ENCODE measurements around the gene CMSS1.
"Not testable (repeated sequence)": the region's sequence is repeated elsewhere in the genome, so short reads cannot be mapped to it uniquely, and the experiment has no call there.

DNA sequence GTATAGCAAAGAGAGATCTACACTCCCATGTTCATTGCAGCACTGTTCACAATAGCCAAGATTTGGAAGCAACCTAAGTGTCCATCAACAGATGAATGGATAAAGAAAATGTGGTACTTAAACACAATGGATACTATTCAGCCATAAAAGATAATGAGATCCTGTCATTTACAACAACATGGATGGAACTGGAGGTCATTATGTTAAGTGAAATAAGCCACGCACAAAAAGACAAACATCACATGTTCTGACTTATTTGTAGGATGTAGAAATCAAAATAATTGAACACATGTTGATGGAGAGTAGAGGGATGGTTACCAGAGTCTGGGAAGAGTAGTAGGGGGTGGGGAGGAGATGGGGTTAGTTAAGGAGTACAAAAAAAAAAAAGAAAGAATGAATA is 278.6 kb downstream of the CMSS1 start:
- TF ChIP-seq, protein P1, sequence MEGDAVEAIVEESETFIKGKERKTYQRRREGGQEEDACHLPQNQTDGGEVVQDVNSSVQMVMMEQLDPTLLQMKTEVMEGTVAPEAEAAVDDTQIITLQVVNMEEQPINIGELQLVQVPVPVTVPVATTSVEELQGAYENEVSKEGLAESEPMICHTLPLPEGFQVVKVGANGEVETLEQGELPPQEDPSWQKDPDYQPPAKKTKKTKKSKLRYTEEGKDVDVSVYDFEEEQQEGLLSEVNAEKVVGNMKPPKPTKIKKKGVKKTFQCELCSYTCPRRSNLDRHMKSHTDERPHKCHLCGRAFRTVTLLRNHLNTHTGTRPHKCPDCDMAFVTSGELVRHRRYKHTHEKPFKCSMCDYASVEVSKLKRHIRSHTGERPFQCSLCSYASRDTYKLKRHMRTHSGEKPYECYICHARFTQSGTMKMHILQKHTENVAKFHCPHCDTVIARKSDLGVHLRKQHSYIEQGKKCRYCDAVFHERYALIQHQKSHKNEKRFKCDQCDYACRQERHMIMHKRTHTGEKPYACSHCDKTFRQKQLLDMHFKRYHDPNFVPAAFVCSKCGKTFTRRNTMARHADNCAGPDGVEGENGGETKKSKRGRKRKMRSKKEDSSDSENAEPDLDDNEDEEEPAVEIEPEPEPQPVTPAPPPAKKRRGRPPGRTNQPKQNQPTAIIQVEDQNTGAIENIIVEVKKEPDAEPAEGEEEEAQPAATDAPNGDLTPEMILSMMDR (tag by site-specific recombination; IDR thresholded peaks at IDR 0.05), result not testable (repeated sequence)
- TF ChIP-seq, protein P2, sequence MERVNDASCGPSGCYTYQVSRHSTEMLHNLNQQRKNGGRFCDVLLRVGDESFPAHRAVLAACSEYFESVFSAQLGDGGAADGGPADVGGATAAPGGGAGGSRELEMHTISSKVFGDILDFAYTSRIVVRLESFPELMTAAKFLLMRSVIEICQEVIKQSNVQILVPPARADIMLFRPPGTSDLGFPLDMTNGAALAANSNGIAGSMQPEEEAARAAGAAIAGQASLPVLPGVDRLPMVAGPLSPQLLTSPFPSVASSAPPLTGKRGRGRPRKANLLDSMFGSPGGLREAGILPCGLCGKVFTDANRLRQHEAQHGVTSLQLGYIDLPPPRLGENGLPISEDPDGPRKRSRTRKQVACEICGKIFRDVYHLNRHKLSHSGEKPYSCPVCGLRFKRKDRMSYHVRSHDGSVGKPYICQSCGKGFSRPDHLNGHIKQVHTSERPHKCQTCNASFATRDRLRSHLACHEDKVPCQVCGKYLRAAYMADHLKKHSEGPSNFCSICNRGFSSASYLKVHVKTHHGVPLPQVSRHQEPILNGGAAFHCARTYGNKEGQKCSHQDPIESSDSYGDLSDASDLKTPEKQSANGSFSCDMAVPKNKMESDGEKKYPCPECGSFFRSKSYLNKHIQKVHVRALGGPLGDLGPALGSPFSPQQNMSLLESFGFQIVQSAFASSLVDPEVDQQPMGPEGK (tag by site-specific recombination; IDR thresholded peaks at IDR 0.05), result not testable (repeated sequence)
- not testable (repeated sequence) for TF ChIP-seq GLIS1, ZNF175, ZNF558, ZBTB17, ZNF596, ZBTB21 (tag by site-specific recombination; IDR thresholded peaks at IDR 0.05)
- TF ChIP-seq, protein P3, sequence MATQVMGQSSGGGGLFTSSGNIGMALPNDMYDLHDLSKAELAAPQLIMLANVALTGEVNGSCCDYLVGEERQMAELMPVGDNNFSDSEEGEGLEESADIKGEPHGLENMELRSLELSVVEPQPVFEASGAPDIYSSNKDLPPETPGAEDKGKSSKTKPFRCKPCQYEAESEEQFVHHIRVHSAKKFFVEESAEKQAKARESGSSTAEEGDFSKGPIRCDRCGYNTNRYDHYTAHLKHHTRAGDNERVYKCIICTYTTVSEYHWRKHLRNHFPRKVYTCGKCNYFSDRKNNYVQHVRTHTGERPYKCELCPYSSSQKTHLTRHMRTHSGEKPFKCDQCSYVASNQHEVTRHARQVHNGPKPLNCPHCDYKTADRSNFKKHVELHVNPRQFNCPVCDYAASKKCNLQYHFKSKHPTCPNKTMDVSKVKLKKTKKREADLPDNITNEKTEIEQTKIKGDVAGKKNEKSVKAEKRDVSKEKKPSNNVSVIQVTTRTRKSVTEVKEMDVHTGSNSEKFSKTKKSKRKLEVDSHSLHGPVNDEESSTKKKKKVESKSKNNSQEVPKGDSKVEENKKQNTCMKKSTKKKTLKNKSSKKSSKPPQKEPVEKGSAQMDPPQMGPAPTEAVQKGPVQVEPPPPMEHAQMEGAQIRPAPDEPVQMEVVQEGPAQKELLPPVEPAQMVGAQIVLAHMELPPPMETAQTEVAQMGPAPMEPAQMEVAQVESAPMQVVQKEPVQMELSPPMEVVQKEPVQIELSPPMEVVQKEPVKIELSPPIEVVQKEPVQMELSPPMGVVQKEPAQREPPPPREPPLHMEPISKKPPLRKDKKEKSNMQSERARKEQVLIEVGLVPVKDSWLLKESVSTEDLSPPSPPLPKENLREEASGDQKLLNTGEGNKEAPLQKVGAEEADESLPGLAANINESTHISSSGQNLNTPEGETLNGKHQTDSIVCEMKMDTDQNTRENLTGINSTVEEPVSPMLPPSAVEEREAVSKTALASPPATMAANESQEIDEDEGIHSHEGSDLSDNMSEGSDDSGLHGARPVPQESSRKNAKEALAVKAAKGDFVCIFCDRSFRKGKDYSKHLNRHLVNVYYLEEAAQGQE (tag by site-specific recombination; IDR thresholded peaks at IDR 0.05), result not testable (repeated sequence)
